ENCODE data around the gene DHX9.

DHX9 gene

DNA sequence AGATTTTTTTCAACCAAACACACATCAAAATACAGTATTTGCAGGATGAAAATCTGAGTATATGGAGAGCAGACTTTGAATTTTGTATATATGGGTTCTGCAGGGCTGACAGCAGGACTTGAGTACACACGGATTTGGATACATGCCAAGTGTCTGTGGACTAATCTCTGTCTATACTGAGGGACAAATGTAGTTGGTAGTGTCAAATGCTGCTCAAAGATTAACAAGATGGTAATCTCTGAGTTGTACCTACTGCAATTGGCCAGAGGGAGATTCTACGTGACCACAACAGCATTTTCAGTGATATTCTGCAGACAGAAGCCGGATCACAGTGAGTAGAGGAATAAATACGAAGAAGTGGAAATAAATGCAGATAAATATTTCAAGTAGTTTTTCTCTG, 70.4 kb downstream of the DHX9 start:
- TF ChIP-seq, protein P1, sequence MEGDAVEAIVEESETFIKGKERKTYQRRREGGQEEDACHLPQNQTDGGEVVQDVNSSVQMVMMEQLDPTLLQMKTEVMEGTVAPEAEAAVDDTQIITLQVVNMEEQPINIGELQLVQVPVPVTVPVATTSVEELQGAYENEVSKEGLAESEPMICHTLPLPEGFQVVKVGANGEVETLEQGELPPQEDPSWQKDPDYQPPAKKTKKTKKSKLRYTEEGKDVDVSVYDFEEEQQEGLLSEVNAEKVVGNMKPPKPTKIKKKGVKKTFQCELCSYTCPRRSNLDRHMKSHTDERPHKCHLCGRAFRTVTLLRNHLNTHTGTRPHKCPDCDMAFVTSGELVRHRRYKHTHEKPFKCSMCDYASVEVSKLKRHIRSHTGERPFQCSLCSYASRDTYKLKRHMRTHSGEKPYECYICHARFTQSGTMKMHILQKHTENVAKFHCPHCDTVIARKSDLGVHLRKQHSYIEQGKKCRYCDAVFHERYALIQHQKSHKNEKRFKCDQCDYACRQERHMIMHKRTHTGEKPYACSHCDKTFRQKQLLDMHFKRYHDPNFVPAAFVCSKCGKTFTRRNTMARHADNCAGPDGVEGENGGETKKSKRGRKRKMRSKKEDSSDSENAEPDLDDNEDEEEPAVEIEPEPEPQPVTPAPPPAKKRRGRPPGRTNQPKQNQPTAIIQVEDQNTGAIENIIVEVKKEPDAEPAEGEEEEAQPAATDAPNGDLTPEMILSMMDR (IDR thresholded peaks at IDR 0.05): peak; percentile 1; the same call in 1 of the 2 replicates
- TF ChIP-seq ZFX (IDR thresholded peaks at IDR 0.05; ENCODE audit: borderline replicate concordance): no peak
- no peak overlapping the region for H3K27ac ChIP-seq

DNA sequence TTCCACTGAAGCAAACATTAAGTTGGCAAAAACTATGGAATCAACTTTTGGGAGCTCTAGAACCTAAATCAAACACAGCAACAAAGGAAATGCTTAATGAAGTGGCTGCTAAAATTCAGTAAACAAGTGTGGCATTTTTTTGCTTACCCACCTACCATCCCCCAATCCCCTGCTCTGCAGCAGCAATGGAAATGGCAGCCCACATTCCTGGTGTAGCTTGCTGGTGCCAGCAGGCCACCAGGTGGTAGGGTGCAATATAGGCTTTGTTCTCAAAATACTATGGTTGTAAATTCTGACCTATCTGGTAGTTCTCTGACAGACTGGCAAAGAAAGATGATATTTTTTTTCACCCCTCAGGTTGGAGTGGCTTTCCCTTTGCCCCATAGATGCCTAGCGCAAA, 71.0 kb downstream of the DHX9 start:
- H3K27ac ChIP-seq: no peak overlapping the region
- TF ChIP-seq, protein P1 (IDR thresholded peaks at IDR 0.05): peak; percentile 19; the same call in 1 of the 2 replicates
- TF ChIP-seq ZFX (IDR thresholded peaks at IDR 0.05; ENCODE audit: borderline replicate concordance): no peak

DNA sequence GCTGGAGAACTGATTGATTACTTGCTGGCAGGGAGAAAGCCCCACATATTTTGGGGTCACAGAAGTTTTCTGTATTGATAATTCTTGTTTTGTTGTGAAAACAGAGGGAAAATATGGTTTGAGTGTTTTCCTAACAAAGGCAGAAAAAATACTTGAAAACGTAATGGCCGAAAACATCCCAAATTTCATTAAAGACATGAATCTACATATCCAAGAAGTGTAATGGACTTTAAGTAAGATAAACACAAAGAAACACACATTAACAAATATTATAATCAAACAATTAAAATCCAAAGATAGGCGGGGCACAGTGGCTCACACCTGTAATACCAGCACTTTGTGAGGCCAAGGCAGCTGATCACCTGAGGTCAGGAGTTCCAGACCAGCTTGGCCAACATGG, 74.3 kb downstream of the DHX9 start:
- TF ChIP-seq, protein P1 (IDR thresholded peaks at IDR 0.05): no peak
- no peak for TF ChIP-seq ZFX (IDR thresholded peaks at IDR 0.05; ENCODE audit: borderline replicate concordance)
- no peak overlapping the region for H3K27ac ChIP-seq

DNA sequence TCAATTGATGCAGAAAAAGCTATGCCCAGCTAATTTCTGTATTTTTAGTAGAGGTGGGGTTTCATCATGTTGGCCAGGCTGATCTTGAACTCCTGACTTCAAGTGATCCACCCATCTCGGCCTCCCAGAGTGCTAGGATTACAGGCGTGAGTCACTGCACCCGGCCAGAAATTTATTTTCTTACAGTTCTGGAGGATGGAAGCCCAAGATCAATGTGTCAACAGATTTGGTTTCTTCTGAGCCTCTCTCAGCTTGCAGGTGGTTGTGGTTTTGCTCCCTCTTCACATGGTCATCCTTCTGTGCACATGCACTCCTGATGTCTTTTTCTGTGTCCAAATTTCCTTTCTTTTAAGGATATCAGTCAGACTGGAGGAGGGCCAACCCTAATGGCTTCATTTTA, 78.2 kb downstream of the DHX9 start:
- no peak for TF ChIP-seq ZFX (IDR thresholded peaks at IDR 0.05; ENCODE audit: borderline replicate concordance)
- TF ChIP-seq, protein P1 (IDR thresholded peaks at IDR 0.05): no peak
- no peak overlapping the region for H3K27ac ChIP-seq

DNA sequence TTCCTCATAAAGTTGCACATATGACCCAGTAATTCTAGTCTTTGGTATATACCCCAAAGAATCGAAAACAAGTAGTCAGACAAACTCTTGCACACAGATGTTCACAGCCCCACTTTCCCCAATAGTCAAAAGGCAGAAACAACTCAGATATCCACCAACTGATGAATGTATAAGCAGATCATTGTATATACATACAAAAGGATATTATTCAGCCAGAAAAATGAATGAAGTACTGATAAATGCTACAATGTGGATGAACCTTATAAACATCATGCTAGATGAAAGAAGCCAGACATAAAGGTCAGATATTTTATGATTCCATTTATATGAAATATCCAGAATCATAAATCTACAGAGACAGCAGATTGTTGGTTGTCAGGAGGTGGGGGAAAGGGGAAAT, 86.5 kb downstream of the DHX9 start:
- no peak overlapping the region for H3K27ac ChIP-seq
- TF ChIP-seq, protein P1 (IDR thresholded peaks at IDR 0.05): no peak
- no peak for TF ChIP-seq ZFX (IDR thresholded peaks at IDR 0.05; ENCODE audit: borderline replicate concordance)

DNA sequence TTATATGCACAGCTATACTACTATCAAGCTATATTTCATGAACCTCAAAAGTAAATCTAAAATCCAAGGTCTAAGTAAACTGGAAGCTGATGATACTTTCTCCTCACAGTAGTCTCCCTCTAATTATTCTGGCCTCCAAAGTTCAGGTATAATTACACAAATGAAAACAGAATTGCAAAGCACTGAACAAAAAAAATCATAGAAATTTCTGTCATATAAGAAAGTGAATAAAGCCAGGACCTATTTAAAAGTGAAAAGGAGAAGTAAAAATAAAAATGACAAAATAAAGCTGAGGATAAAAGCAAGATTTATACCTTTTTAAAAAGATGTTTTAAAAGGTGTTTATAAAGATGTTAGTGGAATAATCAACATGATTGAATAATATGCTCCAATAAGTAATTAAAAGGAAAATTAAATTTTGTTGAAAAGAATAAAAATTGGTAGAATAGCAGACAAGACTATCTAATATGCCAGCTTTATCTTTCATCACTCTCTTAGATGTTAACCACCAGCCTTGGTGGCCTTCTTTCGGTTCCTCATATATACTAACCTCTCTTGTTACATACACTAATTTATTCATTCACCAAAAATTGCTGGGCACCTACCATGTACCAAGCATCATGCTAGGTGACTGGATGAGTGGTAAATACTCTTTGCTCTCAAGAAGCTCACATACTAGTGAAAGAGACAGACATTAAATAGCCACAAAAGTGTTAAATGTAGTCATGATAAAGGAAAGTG, 88.7 kb downstream of the DHX9 start:
- no peak overlapping the region for H3K27ac ChIP-seq
- no peak for TF ChIP-seq ZFX (IDR thresholded peaks at IDR 0.05; ENCODE audit: borderline replicate concordance)
- TF ChIP-seq, protein P1 (IDR thresholded peaks at IDR 0.05): no peak

DNA sequence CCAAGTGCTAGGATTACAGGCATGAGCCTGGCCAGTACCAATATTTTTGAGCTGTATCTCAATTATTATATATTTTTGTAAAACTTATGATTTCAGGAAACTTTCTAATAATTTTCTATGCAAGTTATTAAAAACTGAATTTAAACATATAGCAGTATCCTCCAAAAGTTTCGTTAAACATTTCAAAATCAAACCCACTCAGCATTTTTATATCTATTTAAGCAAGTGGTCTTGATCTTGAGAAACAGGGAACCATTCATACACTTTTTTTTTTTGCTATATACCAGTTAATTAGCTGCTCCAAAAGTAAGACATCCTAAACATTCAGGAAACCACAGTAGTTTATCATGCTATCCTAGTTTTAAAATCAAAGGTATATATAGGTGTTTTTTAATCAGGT, 91.8 kb downstream of the DHX9 start:
- H3K27ac ChIP-seq: no peak overlapping the region
- TF ChIP-seq, protein P1 (IDR thresholded peaks at IDR 0.05): no peak
- TF ChIP-seq ZFX (IDR thresholded peaks at IDR 0.05; ENCODE audit: borderline replicate concordance): no peak

Measured in 22Rv1 (cell line).